Chondrocyte (in vitro differentiated cells): ENCODE data around the gene STRADA. TPM values are rescaled to one million over a fixed set of nuclear protein-coding genes. Genes with fewer than 3 reads are reported as not detected.

Source experiments
- DNase-seq: peaks from one replicate; pipeline ENCODE4 v3.0.0; 2021; ENCODE audit warnings: mixed read lengths, low spot score
- H3K27ac Mint-ChIP-seq: one replicate; pipeline ENCODE4 v1.8.0; 2021; ENCODE audit warnings: mild to moderate bottlenecking, moderate library complexity, mixed read lengths; ENCODE audit not compliant: unreplicated experiment
- H3K27me3 Mint-ChIP-seq: 2 replicates; pipeline ENCODE4 v1.8.0; 2021; ENCODE audit warnings: low read depth, mixed read lengths
- H3K36me3 Mint-ChIP-seq: 2 replicates; pipeline ENCODE4 v1.8.0; 2021; ENCODE audit warnings: low read depth, mixed read lengths
- H3K4me1 Mint-ChIP-seq: 2 replicates; pipeline ENCODE4 v1.8.0; 2021; ENCODE audit warnings: low read depth, mild to moderate bottlenecking, mixed read lengths
- H3K4me3 Mint-ChIP-seq: one replicate; pipeline ENCODE4 v1.8.0; 2021; ENCODE audit warnings: mild to moderate bottlenecking, moderate library complexity, mixed read lengths; ENCODE audit not compliant: unreplicated experiment
- H3K9me3 Mint-ChIP-seq: 2 replicates; pipeline ENCODE4 v1.8.0; 2021; ENCODE audit warnings: low read depth, mixed read lengths
- CTCF ChIP-seq: fragments of 200-600 bp; sonication (generic); IDR thresholded peaks from 2 replicates; pipeline ENCODE4 v1.5.0; 2021; ENCODE audit warnings: antibody characterized with exemption, mild to moderate bottlenecking, moderate library complexity
- total RNA-seq: library from RNA; stranded (reverse); gene quantifications from 3 replicates; pipeline ENCODE4 v1.2.1, GENCODE V29; 2021

Gene STRADA
- total RNA-seq, 1 donor from 2014 or later = 27.1 TPM

GRCh38 chr17:63681530-63681929 lies 60.1 kb downstream of the STRADA start:
- DNase-seq = no peak
- peaks cover 23% of the 10 kb centered on the region for H3K36me3 Mint-ChIP-seq
- H3K9me3 Mint-ChIP-seq = no peaks in the 10 kb centered on the region
- no peak overlapping the region for H3K27ac Mint-ChIP-seq
- H3K4me1 Mint-ChIP-seq = peaks cover 16% of the 10 kb centered on the region
- H3K27me3 Mint-ChIP-seq = no peaks in the 10 kb centered on the region
- TF ChIP-seq CTCF = no peak
- H3K4me3 Mint-ChIP-seq = no peak overlapping the region

GRCh38 chr17:63680700-63681099 lies 60.9 kb downstream of the STRADA start:
- H3K4me3 Mint-ChIP-seq = no peak overlapping the region
- no peak for TF ChIP-seq CTCF
- peaks cover 20% of the 10 kb centered on the region for H3K36me3 Mint-ChIP-seq
- no peak for DNase-seq
- no peaks in the 10 kb centered on the region for H3K9me3 Mint-ChIP-seq
- H3K27me3 Mint-ChIP-seq = no peaks in the 10 kb centered on the region
- no peak overlapping the region for H3K27ac Mint-ChIP-seq
- H3K4me1 Mint-ChIP-seq = peaks cover 24% of the 10 kb centered on the region

DNA sequence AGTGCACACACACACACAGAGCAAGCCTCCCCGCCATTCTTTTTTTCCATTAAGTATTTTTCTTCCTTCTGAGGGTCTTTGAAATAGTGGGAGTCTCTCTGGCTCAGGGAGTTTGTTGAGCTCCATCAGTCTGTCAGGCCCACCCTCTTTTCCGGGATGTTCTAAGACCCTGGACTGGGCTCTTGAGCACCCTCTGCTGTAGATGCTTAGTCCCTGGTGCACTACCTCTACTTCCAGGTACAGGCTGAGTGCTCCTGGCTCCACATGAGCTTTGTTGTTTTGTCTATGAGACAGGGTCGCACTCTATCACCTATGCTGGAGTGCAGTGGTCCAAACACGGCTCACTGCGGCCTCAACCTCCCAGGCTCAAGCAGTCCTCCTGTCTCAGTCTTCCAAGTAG lies 62.4 kb downstream of the STRADA start:
- H3K27ac Mint-ChIP-seq = no peak overlapping the region
- no peaks in the 10 kb centered on the region for H3K9me3 Mint-ChIP-seq
- H3K27me3 Mint-ChIP-seq = no peaks in the 10 kb centered on the region
- H3K36me3 Mint-ChIP-seq = peaks cover 19% of the 10 kb centered on the region
- DNase-seq = no peak
- H3K4me1 Mint-ChIP-seq = peaks cover 28% of the 10 kb centered on the region
- no peak overlapping the region for H3K4me3 Mint-ChIP-seq
- TF ChIP-seq CTCF = no peak

- Mint-ChIP-seq H3K36me3 (peaks cover 14% of the 10 kb centered on the region), H3K4me1 (peaks cover 28% of the 10 kb centered on the region), H3K4me3 (no peak overlapping the region), H3K27ac (no peak overlapping the region), H3K9me3 (no peaks in the 10 kb centered on the region), H3K27me3 (no peaks in the 10 kb centered on the region)
- DNase-seq = no peak
- TF ChIP-seq CTCF = no peak
Measured at GRCh38 chr17:63676584-63676983, 65.0 kb downstream of the STRADA start.

DNA sequence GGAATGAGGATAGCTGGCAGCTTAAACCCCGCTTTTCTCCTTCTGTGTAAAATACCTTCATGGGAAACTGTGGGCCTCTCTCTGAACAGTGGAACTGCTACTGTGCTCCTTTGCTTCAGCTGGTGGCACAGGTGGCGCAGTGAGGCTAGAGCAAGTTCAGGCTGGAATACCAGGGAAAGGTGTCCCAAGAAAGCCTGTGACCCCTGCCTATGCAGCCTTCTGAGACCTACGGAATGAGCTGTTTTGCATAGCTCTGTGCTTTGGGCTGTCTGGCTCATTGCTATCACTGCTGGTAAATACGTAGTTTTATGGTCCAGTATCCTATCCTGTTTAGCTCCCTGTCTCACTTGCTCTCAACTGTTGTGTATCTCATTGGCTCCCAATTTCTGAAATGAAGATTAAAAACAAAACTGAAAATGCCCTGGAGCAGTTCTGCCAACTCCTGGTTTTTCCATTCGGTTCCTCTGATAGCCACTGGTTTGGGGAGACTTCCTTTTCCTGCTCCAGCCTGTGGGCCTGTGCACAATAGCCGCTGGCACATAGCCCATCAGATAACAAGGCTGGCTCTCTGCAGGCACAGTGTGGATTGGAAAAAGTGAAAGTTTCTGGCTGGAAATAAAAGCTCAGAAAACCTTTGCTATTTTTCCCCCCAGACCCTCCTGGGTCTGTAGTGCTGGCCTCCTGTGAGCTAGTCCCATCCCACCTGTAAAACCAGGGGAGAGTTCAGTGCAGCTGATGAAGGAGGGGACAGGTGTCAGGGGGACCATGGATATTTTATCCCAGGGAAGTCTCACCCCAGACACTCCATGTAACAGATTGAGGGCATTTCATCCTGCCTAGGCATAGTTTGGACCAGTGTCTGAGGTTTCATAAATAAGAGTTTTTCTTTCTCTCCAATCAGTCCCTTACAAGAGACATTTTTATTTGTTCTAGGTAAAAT lies 65.7 kb downstream of the STRADA start:
- Mint-ChIP-seq H3K4me1 (peaks cover 28% of the 10 kb centered on the region), H3K36me3 (peaks cover 12% of the 10 kb centered on the region), H3K9me3 (no peaks in the 10 kb centered on the region), H3K27ac (peak overlapping the region; percentile 89), H3K4me3 (peak overlapping the region; percentile 46), H3K27me3 (no peaks in the 10 kb centered on the region)
- no peak for DNase-seq
- TF ChIP-seq CTCF = no peak
